Epithelial cell of proximal tubule (primary cell): ENCODE data around the gene ZNF695. TPM values are rescaled to one million over a fixed set of nuclear protein-coding genes. Genes with fewer than 3 reads are reported as not detected.

Experiments used
- DNase-seq: peaks from one replicate; pipeline ENCODE4 v3.0.0-alpha.2; 2011; ENCODE audit warnings: low read depth
- H3K4me3 ChIP-seq: 2 replicates; pipeline ENCODE4 v1.5.1; 2011; ENCODE audit warnings: low read depth, mild to moderate bottlenecking, low read length
- CTCF ChIP-seq: conservative IDR thresholded peaks from 2 replicates; pipeline ENCODE4 v1.5.1; 2012; ENCODE audit warnings: low read depth, mild to moderate bottlenecking, low read length
- total RNA-seq: library from RNA; depleted of rRNA; stranded (reverse); fragments of >200 nt; gene quantifications from 2 replicates; pipeline ENCODE4 v1.2.3, GENCODE V29; 2015

The ZNF695 gene
- total RNA-seq, result 4.7 and 7.7 TPM in 2 replicates

- DNase-seq, result peak; percentile 58
- TF ChIP-seq CTCF, result no peak
Measured at GRCh38 chr1:247007511-247008405, at the start of gene ZNF695. Gene ZNF695 (minus strand): TSS chr1:247008057. CDS start chr1:247007908, 149 bp downstream.

GRCh38 chr1:247056071-247056470 lies 48.2 kb upstream of the ZNF695 start:
- DNase-seq, result no peak
- H3K4me3 ChIP-seq, result no peak overlapping the region
- no peak for TF ChIP-seq CTCF

More at GRCh38 chr1:247007511-247008405, at the start of gene ZNF695:
- peak within 1 kb of the TSS; percentile 69 for H3K4me3 ChIP-seq

- no peak for TF ChIP-seq CTCF
- no peak overlapping the region for H3K4me3 ChIP-seq
- DNase-seq, result no peak
Measured at GRCh38 chr1:247054992-247055415, 47.1 kb upstream of the ZNF695 start.

- no peak overlapping the region for H3K4me3 ChIP-seq
- no peak for TF ChIP-seq CTCF
- DNase-seq, result no peak
Measured at GRCh38 chr1:247047702-247048101, 39.8 kb upstream of the ZNF695 start.

- no peak overlapping the region for H3K4me3 ChIP-seq
- DNase-seq, result no peak
- TF ChIP-seq CTCF, result no peak
Measured at GRCh38 chr1:247047260-247047659, 39.4 kb upstream of the ZNF695 start.

GRCh38 chr1:247043406-247043805 lies 35.5 kb upstream of the ZNF695 start:
- DNase-seq, result no peak
- H3K4me3 ChIP-seq, result no peak overlapping the region
- TF ChIP-seq CTCF, result no peak
